Measurements from ENCODE around the gene KIT.
"Not testable (repeated sequence)": the region's sequence is repeated elsewhere in the genome, so short reads cannot be mapped to it uniquely, and the experiment has no call there.

The KIT gene

GRCh38 chr4:54657551-54658251 lies at the start of gene KIT:
Gene KIT (plus strand): TSS chr4:54657957. CDS start chr4:54658015, 58 bp downstream.
- peak in 1 of 2 donors; percentile 5 for DNase-seq (ENCODE audit: low read depth in 2 of 2)

GRCh38 chr4:54609310-54609709 lies 48.4 kb upstream of the KIT start:
- DNase-seq (ENCODE audit: low read depth in 2 of 2): no peak

- DNase-seq (ENCODE audit: low read depth in 2 of 2): no peak
Observed at GRCh38 chr4:54614149-54614548, 43.6 kb upstream of the KIT start.

GRCh38 chr4:54620773-54621172 lies 37.0 kb upstream of the KIT start:
- DNase-seq (ENCODE audit: low read depth in 2 of 2): no peak

GRCh38 chr4:54625391-54625790 lies 32.4 kb upstream of the KIT start:
- no peak for DNase-seq (ENCODE audit: low read depth in 2 of 2)

- no peak for DNase-seq (ENCODE audit: low read depth in 2 of 2)
Observed at GRCh38 chr4:54626113-54626512, 31.6 kb upstream of the KIT start.

- DNase-seq (ENCODE audit: low read depth in 2 of 2): no peak
Observed at GRCh38 chr4:54632537-54632936, 25.2 kb upstream of the KIT start.

- not testable (repeated sequence) for DNase-seq (ENCODE audit: low read depth in 2 of 2)
Observed at GRCh38 chr4:54633102-54633740, 24.5 kb upstream of the KIT start.

GRCh38 chr4:54635318-54635717 lies 22.4 kb upstream of the KIT start:
- DNase-seq (ENCODE audit: low read depth in 2 of 2): no peak

GRCh38 chr4:54637325-54637724 lies 20.4 kb upstream of the KIT start:
- no peak for DNase-seq (ENCODE audit: low read depth in 2 of 2)

- DNase-seq (ENCODE audit: low read depth in 2 of 2): not testable (repeated sequence)
Observed at GRCh38 chr4:54641101-54641500, 16.7 kb upstream of the KIT start.

- DNase-seq (ENCODE audit: low read depth in 2 of 2): no peak
Observed at GRCh38 chr4:54643172-54643571, 14.6 kb upstream of the KIT start.

- DNase-seq (ENCODE audit: low read depth in 2 of 2): no peak
Observed at GRCh38 chr4:54643958-54644751, 13.6 kb upstream of the KIT start.

- DNase-seq (ENCODE audit: low read depth in 2 of 2): no peak
Observed at GRCh38 chr4:54645830-54646229, 11.9 kb upstream of the KIT start.

GRCh38 chr4:54647070-54647469 lies 10.7 kb upstream of the KIT start:
- no peak for DNase-seq (ENCODE audit: low read depth in 2 of 2)

GRCh38 chr4:54651050-54651449 lies 6.7 kb upstream of the KIT start:
- DNase-seq (ENCODE audit: low read depth in 2 of 2): no peak

- no peak for DNase-seq (ENCODE audit: low read depth in 2 of 2)
Observed at GRCh38 chr4:54654753-54655152, 3.0 kb upstream of the KIT start.

- no peak for DNase-seq (ENCODE audit: low read depth in 2 of 2)
Observed at GRCh38 chr4:54657185-54657550, 589 bp upstream of the KIT start.

GRCh38 chr4:54658252-54659093 lies 716 bp downstream of the KIT start:
- peak in 1 of 2 donors; percentile 23 for DNase-seq (ENCODE audit: low read depth in 2 of 2)

- no peak for DNase-seq (ENCODE audit: low read depth in 2 of 2)
Observed at GRCh38 chr4:54659313-54659712, 1.6 kb downstream of the KIT start.

GRCh38 chr4:54659749-54660535 lies 2.2 kb downstream of the KIT start:
- DNase-seq (ENCODE audit: low read depth in 2 of 2): no peak

All from stimulated activated CD8-positive, alpha-beta memory T cell treated with anti-CD3 and anti-CD28 coated beads, Interleukin-2, amount 100 ng/mL, for 48 hours (primary cell).